Right lobe of liver (tissue), 6 donors: ENCODE results near the gene NUBP2. TPM values are rescaled to one million over a fixed set of nuclear protein-coding genes. Genes with fewer than 3 reads are reported as not detected.
A peak's percentile ranks its signal among the peaks of the same experiment; 100 is the strongest.

Experiments used
- ATAC-seq, 4 donors: fragments of 200-7000 bp; cut with Tn5 transposase; one replicate each; pipeline ENCODE4 v1.9.1; 2020; ENCODE audit warnings: mild to moderate bottlenecking in 4 of 4, moderate library complexity in 4 of 4
- DNase-seq, 3 donors: peaks; one replicate each; pipeline ENCODE4 v3.0.0-alpha.2; 2020
- H3K27ac ChIP-seq, 3 donors: fragments of 200-600 bp; one replicate each; pipeline ENCODE4 v1.8.0; 2022
- H3K27me3 ChIP-seq, 2 donors: fragments of 200-600 bp; one replicate each; pipeline ENCODE4 v1.8.0; 2022
- H3K36me3 ChIP-seq, 4 donors: fragments of 200-600 bp; sonication (generic) in 1 of 4; one replicate each; pipeline versions ENCODE4 v1.5.1 to v1.8.0; 2017 to 2022; ENCODE audit warnings: control low read depth in 1 of 4
- H3K4me1 ChIP-seq, 4 donors: fragments of 200-600 bp; sonication (generic) in 1 of 4; one replicate each; pipeline versions ENCODE4 v1.5.1 to v1.8.0; 2017 to 2022; ENCODE audit warnings: control low read depth in 1 of 4
- H3K4me3 ChIP-seq, 3 donors: fragments of 200-600 bp; one replicate each; pipeline ENCODE4 v1.8.0; 2022
- H3K9me3 ChIP-seq, 4 donors: fragments of 200-600 bp; sonication (generic) in 1 of 4; one replicate each; pipeline versions ENCODE4 v1.5.1 to v1.8.0; 2017 to 2022; ENCODE audit warnings: control low read depth in 1 of 4
- POLR2A ChIP-seq: fragments of 450-650 bp; IDR thresholded peaks from one replicate; pipeline ENCODE4 v1.6.1; 2017; ENCODE audit warnings: antibody characterized with exemption, mild to moderate bottlenecking
- WGBS: methylation state at CpG from one replicate; pipeline ENCODE4 v1.1.6; 2018; ENCODE audit warnings: low coverage, low lambda C conversion rate; ENCODE audit not compliant: insufficient coverage; ENCODE audit errors: missing lambda C conversion rate; 5-methylcytosine and 5-hydroxymethylcytosine counted together
- intact Hi-C, 2 donors: fragments of 100-400 bp; cut with DNase I; formaldehyde crosslinking; loops; one replicate each; pipeline versions ENCODE4 v1.11.2 to v1.14.1; 2022
- total RNA-seq, 6 experiments: library from RNA; depleted of rRNA in 2 of 6; stranded (reverse); fragments of >200 nt in 2 of 6; fragmentation: NEBNext Ultra II Directional in 3 of 6; extraction: Animal tissue kit (Norgen Biotek cat#: 25700) in 3 of 6; gene quantifications; one replicate each; pipeline versions ENCODE4 v1.1.0 to v1.2.4, GENCODE V29; 2016 to 2023
- TF ChIP-seq, protein P1 (sequence below), 4 donors: fragments of 200-600 bp in 3 of 4; fragments of 450-650 bp in 1 of 4; IDR thresholded peaks; one replicate each; pipeline versions ENCODE4 v1.5.1 to v1.8.0; 2016 to 2022; ENCODE audit warnings: antibody characterized with exemption in 4 of 4, mild to moderate bottlenecking in 2 of 4
- donor health status: DM: no; HTN: yes; CAD: no.
- donor health status: DM: no; HTN: no; CAD: no.
- donor health status: DM: no; HTN: no; CAD: no.
- donor health status: DM: no; HTN: yes; CAD: no.
- donor health status: DM: no; HTN: yes; CAD: no.

Gene NUBP2
- total RNA-seq, 6 experiments from 2014 or later, result 21.1 to 90.3 (median 32.6) TPM

DNA sequence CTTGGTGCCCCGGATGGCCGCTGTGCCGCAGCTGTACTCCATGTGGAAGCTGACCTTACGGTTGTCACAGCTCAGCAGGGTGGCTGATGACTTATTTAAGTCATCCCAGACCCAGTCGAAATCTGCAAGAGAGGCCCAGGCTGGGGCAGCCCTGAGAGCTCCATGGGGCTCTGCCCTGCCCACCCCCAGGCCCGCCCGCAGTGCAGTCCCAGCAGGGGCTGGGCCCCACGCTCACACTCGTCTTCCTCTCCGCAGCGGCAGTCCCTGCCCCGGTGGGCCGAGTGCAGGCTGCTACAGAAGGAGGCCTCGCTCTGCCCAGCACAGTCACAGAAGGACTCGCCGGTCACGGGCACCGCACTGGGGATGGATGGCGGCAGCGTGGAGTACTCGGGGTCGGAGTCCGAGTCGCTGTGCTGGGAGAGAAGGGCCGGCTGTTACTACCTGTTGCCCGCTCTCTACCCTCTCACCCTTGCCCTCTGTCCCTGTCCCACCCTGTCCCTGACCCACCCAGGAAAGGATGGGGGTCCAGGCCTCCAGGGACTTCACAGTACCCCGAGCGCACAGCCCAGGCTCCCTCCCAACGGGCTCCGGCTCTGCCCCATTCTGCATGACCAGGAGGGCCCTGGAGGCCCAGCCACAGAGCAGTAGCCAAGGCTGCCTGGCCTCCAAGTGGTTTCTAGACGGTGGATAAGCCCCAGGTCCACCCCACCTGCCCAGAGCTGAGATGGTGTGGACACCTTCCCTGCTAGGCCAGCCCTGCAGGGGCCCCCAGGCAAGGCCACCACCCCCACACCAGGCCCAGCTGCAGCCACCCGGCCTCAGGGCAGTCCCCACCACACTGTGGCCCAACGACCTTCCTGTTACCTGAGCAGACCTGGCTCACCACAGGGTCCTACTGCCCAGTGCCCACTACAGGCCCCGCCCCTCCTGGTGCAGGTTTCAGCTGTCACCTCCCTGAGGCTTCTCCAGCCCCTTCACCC, 4.3 kb upstream of the NUBP2 start:
- ATAC-seq (no peak), DNase-seq (peak in 2 of 3 donors; percentile 51 to 54)
- Histone ChIP-seq H3K4me1 (peaks cover 0 to 41% (median 17%) of the 10 kb centered on the region in 4 donors), H3K4me3 (no peak overlapping the region), H3K36me3 (peaks cover 0 to 22% (median 4%) of the 10 kb centered on the region in 4 donors), H3K27ac (no peak overlapping the region), H3K9me3 (no peaks in the 10 kb centered on the region), H3K27me3 (no peaks in the 10 kb centered on the region)
- TF ChIP-seq, protein P1, sequence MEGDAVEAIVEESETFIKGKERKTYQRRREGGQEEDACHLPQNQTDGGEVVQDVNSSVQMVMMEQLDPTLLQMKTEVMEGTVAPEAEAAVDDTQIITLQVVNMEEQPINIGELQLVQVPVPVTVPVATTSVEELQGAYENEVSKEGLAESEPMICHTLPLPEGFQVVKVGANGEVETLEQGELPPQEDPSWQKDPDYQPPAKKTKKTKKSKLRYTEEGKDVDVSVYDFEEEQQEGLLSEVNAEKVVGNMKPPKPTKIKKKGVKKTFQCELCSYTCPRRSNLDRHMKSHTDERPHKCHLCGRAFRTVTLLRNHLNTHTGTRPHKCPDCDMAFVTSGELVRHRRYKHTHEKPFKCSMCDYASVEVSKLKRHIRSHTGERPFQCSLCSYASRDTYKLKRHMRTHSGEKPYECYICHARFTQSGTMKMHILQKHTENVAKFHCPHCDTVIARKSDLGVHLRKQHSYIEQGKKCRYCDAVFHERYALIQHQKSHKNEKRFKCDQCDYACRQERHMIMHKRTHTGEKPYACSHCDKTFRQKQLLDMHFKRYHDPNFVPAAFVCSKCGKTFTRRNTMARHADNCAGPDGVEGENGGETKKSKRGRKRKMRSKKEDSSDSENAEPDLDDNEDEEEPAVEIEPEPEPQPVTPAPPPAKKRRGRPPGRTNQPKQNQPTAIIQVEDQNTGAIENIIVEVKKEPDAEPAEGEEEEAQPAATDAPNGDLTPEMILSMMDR (IDR thresholded peaks at IDR 0.05), result no peak
- no peak for TF ChIP-seq POLR2A
- intact Hi-C loops, result loop anchor here in 1 of 2 donors (5.0 kb wide), 1 partner anchor 44 kb away; no protein-coding TSS in a partner anchor
- 65% methylated on average over 3 of the region's 34 CpGs for WGBS

GRCh38 chr16:1779234-1779701, 3.5 kb upstream of the NUBP2 start:
- Histone ChIP-seq H3K9me3 (no peaks in the 10 kb centered on the region), H3K4me3 (no peak overlapping the region), H3K4me1 (peaks cover 0 to 38% (median 14%) of the 10 kb centered on the region in 4 donors), H3K36me3 (peaks cover 0 to 22% (median 4%) of the 10 kb centered on the region in 4 donors), H3K27ac (peak overlapping the region in 2 of 3 donors; percentile 21 to 71), H3K27me3 (no peaks in the 10 kb centered on the region)
- no peak for TF ChIP-seq POLR2A
- TF ChIP-seq, protein P1 (IDR thresholded peaks at IDR 0.05), result no peak
- ATAC-seq (no peak), DNase-seq (peak in 2 of 3 donors; percentile 50 to 54)
- intact Hi-C loops, result loop anchor here in 1 of 2 donors (5.0 kb wide), 1 partner anchor 43 kb away; no protein-coding TSS in a partner anchor
- 33% methylated on average over 1 of the region's 8 CpGs for WGBS

- peak; percentile 85 to 95 (median 94) for DNase-seq
- WGBS, result 38% methylated on average over 8 of the region's 27 CpGs
- TF ChIP-seq, protein P1 (IDR thresholded peaks at IDR 0.05), result peak in 1 of 4 donors; percentile 29
- peak; percentile 21 for TF ChIP-seq POLR2A
- intact Hi-C loops, result loop anchor here in 1 of 2 donors (5.0 kb wide), 1 partner anchor 42 kb away; no protein-coding TSS in a partner anchor
- H3K27ac ChIP-seq, result peak overlapping the region in 2 of 3 donors; percentile 58 to 71
- no peaks in the 10 kb centered on the region for H3K27me3 ChIP-seq
- no peaks in the 10 kb centered on the region for H3K9me3 ChIP-seq
- H3K4me3 ChIP-seq, result peak overlapping the region in 2 of 3 donors; percentile 14 to 21
- peak; percentile 50 to 57 (median 54) for ATAC-seq
- peaks cover 0 to 22% (median 4%) of the 10 kb centered on the region in 4 donors for H3K36me3 ChIP-seq
- H3K4me1 ChIP-seq, result peaks cover 0 to 35% (median 11%) of the 10 kb centered on the region in 4 donors
Observed at GRCh38 chr16:1779741-1780676, 2.8 kb upstream of the NUBP2 start.

DNA sequence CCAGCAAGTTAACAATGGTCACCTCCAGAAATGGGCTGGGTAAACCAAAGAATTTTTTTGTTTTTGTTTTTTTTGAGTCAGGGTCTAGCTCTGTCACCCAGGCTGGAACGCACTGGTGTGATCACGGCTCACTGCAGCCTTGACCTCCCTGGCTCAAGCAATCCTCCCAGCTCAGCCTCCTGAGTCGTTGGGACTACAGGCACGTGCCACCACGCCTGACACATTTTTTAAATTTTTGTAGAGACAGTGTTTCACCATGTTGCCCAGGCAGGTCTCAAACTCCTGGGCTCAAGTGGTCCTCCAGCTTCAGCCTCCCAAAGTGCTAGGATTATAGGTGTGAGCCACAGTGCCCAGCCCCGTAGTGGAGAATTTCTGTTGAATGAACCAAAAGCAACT, 2.1 kb upstream of the NUBP2 start:
- Histone ChIP-seq H3K4me1 (peaks cover 0 to 35% (median 11%) of the 10 kb centered on the region in 4 donors), H3K36me3 (peaks cover 0 to 22% (median 4%) of the 10 kb centered on the region in 4 donors), H3K9me3 (no peaks in the 10 kb centered on the region), H3K4me3 (peak overlapping the region in 1 of 3 donors; percentile 94), H3K27ac (peak overlapping the region in 2 of 3 donors; percentile 58 to 71), H3K27me3 (no peaks in the 10 kb centered on the region)
- ATAC-seq, result no peak
- TF ChIP-seq, protein P1 (IDR thresholded peaks at IDR 0.05), result no peak
- TF ChIP-seq POLR2A, result no peak
- no peak for DNase-seq
- 55% methylated on average over 6 of the region's 6 CpGs for WGBS
- intact Hi-C loops, result no loop called here
